ENCODE measurements around the gene MBL2. TPM values are rescaled to one million over a fixed set of nuclear protein-coding genes. Genes with fewer than 3 reads are reported as not detected.

The MBL2 gene
- total and polyA plus RNA-seq, 2 donors from 2014 or later: not detected

DNA sequence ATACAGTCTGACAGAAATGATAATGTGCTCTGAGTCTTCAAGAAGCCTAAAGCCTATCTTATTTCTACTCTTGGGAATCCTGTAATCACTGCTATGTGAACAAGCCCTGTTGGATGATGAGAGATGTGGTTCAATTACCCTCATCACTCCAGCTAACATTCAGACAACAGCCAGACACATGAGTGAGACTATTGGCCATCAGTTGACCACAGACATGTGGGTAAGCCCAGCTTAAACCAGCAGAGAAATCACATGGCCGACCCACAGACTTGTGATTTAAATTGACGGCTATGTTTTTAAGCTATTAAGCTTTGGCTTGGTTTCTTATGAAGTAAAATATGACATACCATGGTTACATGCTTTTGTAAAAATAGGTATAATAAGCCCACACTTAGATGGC, 2.6 kb downstream of the MBL2 start:
- H3K27ac ChIP-seq (ENCODE audit: low read depth in 2 of 2, low read length in 2 of 2): no peak overlapping the region
- no peaks in the 10 kb centered on the region for H3K4me1 ChIP-seq (ENCODE audit: control insufficient read depth in 2 of 3, insufficient read depth in 2 of 3, low read depth in 1 of 3, low read length in 3 of 3)
- H3K36me3 ChIP-seq (ENCODE audit: control insufficient read depth in 2 of 3, insufficient read depth in 3 of 3, low read length in 3 of 3): no peaks in the 10 kb centered on the region
- intact Hi-C loops (cut with DNase I): no loop called here
- H3K9me3 ChIP-seq (ENCODE audit: control insufficient read depth in 2 of 3, insufficient read depth in 1 of 3, low read length in 3 of 3): no peaks in the 10 kb centered on the region
- H3K4me3 ChIP-seq (ENCODE audit: low read length in 3 of 3): no peak overlapping the region
- FAIRE-seq: no peak
- DNase-seq: no peak
- H3K27me3 ChIP-seq (ENCODE audit: control insufficient read depth, insufficient read depth, low read length): no peaks in the 10 kb centered on the region
- TF ChIP-seq, protein P1, sequence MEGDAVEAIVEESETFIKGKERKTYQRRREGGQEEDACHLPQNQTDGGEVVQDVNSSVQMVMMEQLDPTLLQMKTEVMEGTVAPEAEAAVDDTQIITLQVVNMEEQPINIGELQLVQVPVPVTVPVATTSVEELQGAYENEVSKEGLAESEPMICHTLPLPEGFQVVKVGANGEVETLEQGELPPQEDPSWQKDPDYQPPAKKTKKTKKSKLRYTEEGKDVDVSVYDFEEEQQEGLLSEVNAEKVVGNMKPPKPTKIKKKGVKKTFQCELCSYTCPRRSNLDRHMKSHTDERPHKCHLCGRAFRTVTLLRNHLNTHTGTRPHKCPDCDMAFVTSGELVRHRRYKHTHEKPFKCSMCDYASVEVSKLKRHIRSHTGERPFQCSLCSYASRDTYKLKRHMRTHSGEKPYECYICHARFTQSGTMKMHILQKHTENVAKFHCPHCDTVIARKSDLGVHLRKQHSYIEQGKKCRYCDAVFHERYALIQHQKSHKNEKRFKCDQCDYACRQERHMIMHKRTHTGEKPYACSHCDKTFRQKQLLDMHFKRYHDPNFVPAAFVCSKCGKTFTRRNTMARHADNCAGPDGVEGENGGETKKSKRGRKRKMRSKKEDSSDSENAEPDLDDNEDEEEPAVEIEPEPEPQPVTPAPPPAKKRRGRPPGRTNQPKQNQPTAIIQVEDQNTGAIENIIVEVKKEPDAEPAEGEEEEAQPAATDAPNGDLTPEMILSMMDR (IDR thresholded peaks at IDR 0.05; ENCODE audit: borderline replicate concordance, extremely low read depth, insufficient read depth): no peak
- H3K9ac ChIP-seq (ENCODE audit: low read length in 3 of 3): no peak overlapping the region

DNA sequence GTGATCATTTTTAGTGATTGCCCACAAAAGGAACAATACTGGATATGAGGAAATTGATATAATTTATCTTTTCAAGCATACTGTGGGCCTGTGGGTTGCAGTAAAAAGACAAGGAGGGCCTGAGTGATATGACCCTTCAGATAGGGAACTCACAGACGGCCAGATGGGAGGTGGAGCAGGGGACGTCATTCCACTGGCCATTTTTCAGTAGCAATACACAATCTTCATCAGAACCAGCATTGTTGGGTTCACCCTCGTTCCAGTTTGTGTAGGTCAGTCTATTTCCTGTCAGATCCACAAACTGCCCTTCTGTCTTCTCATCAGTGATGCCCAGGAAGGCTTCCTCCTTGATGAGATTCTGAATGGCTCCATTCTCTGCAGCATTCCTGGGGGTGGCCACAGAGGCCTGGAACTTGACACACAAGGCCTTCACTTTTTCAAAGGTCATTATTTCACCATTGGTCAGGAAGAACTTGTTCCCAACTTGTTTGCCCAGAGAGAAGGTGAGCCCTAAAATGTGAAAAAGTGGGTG, 4.5 kb downstream of the MBL2 start:
- no peaks in the 10 kb centered on the region for H3K4me1 ChIP-seq (ENCODE audit: control insufficient read depth in 2 of 3, insufficient read depth in 2 of 3, low read depth in 1 of 3, low read length in 3 of 3)
- TF ChIP-seq, protein P1 (IDR thresholded peaks at IDR 0.05; ENCODE audit: borderline replicate concordance, extremely low read depth, insufficient read depth): no peak
- no peak overlapping the region for H3K4me3 ChIP-seq (ENCODE audit: low read length in 3 of 3)
- no peak overlapping the region for H3K27ac ChIP-seq (ENCODE audit: low read depth in 2 of 2, low read length in 2 of 2)
- no peak for DNase-seq
- no peak for FAIRE-seq
- H3K9ac ChIP-seq (ENCODE audit: low read length in 3 of 3): no peak overlapping the region
- H3K36me3 ChIP-seq (ENCODE audit: control insufficient read depth in 2 of 3, insufficient read depth in 3 of 3, low read length in 3 of 3): no peaks in the 10 kb centered on the region
- no peaks in the 10 kb centered on the region for H3K9me3 ChIP-seq (ENCODE audit: control insufficient read depth in 2 of 3, insufficient read depth in 1 of 3, low read length in 3 of 3)
- intact Hi-C loops (cut with DNase I): no loop called here
- H3K27me3 ChIP-seq (ENCODE audit: control insufficient read depth, insufficient read depth, low read length): no peaks in the 10 kb centered on the region

DNA sequence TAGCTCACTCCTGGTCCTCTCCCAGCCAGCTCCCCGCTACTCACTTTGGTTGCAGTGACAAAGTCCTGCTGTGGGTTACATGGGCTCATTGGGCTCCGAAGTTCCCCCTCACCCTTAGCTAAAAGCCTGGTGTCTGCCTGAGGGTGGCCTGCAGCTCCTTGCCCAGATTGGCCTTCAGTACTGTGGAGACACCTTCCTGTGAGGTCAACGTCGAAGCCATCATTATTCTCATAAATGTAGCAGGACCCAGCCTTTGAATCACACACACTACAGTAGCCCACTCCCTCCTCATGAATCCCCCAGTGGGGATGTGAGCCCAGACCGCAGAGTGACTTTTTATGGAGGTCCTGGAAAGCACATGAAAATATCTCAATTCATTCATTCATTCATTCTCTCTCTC, 10.5 kb downstream of the MBL2 start:
- DNase-seq (no peak), FAIRE-seq (no peak)
- Histone ChIP-seq H3K4me3 (ENCODE audit: low read length in 3 of 3) (no peak overlapping the region), H3K4me1 (ENCODE audit: control insufficient read depth in 2 of 3, insufficient read depth in 2 of 3, low read depth in 1 of 3, low read length in 3 of 3) (no peaks in the 10 kb centered on the region), H3K9ac (ENCODE audit: low read length in 3 of 3) (no peak overlapping the region), H3K27me3 (ENCODE audit: control insufficient read depth, insufficient read depth, low read length) (no peaks in the 10 kb centered on the region), H3K9me3 (ENCODE audit: control insufficient read depth in 2 of 3, insufficient read depth in 1 of 3, low read length in 3 of 3) (no peaks in the 10 kb centered on the region), H3K27ac (ENCODE audit: low read depth in 2 of 2, low read length in 2 of 2) (no peak overlapping the region), H3K36me3 (ENCODE audit: control insufficient read depth in 2 of 3, insufficient read depth in 3 of 3, low read length in 3 of 3) (no peaks in the 10 kb centered on the region)
- TF ChIP-seq, protein P1 (IDR thresholded peaks at IDR 0.05; ENCODE audit: borderline replicate concordance, extremely low read depth, insufficient read depth): no peak
- intact Hi-C loops (cut with DNase I): no loop called here

DNA sequence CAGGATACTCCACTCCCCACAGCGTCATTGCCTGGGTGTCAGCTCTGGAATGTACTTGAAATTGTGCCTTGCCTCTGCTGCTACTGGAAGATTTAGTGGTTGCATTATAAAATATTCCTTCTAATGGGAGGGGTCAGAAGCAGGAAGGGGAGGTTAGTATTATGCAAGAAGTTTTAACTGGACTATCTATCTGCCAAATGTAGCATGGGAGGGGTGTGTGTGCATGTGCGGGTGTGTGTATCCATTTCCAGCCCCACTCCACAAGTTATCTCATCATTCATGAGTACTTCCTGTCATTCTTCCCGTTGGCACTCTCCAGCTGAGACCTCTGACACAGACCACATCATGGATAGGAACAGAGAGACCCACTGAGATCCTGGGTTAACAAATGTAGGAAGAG, 13.4 kb downstream of the MBL2 start:
- H3K4me1 ChIP-seq (ENCODE audit: control insufficient read depth in 2 of 3, insufficient read depth in 2 of 3, low read depth in 1 of 3, low read length in 3 of 3): no peaks in the 10 kb centered on the region
- no peaks in the 10 kb centered on the region for H3K9me3 ChIP-seq (ENCODE audit: control insufficient read depth in 2 of 3, insufficient read depth in 1 of 3, low read length in 3 of 3)
- TF ChIP-seq, protein P1 (IDR thresholded peaks at IDR 0.05; ENCODE audit: borderline replicate concordance, extremely low read depth, insufficient read depth): no peak
- DNase-seq: no peak
- no peak overlapping the region for H3K27ac ChIP-seq (ENCODE audit: low read depth in 2 of 2, low read length in 2 of 2)
- no peaks in the 10 kb centered on the region for H3K27me3 ChIP-seq (ENCODE audit: control insufficient read depth, insufficient read depth, low read length)
- H3K36me3 ChIP-seq (ENCODE audit: control insufficient read depth in 2 of 3, insufficient read depth in 3 of 3, low read length in 3 of 3): no peaks in the 10 kb centered on the region
- intact Hi-C loops (cut with DNase I): no loop called here
- H3K9ac ChIP-seq (ENCODE audit: low read length in 3 of 3): no peak overlapping the region
- FAIRE-seq: no peak
- no peak overlapping the region for H3K4me3 ChIP-seq (ENCODE audit: low read length in 3 of 3)
